Amniotic stem cell (primary cell): ENCODE measurements around the gene PNPLA8.
"Not testable (repeated sequence)": the region's sequence is repeated elsewhere in the genome, so short reads cannot be mapped to it uniquely, and the experiment has no call there.

Source experiments
- DNase-seq: peaks from one replicate; lab custom pipeline; 2025; lab: John Stamatoyannopoulos, UW

The PNPLA8 gene, protein sequence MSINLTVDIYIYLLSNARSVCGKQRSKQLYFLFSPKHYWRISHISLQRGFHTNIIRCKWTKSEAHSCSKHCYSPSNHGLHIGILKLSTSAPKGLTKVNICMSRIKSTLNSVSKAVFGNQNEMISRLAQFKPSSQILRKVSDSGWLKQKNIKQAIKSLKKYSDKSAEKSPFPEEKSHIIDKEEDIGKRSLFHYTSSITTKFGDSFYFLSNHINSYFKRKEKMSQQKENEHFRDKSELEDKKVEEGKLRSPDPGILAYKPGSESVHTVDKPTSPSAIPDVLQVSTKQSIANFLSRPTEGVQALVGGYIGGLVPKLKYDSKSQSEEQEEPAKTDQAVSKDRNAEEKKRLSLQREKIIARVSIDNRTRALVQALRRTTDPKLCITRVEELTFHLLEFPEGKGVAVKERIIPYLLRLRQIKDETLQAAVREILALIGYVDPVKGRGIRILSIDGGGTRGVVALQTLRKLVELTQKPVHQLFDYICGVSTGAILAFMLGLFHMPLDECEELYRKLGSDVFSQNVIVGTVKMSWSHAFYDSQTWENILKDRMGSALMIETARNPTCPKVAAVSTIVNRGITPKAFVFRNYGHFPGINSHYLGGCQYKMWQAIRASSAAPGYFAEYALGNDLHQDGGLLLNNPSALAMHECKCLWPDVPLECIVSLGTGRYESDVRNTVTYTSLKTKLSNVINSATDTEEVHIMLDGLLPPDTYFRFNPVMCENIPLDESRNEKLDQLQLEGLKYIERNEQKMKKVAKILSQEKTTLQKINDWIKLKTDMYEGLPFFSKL

DNA sequence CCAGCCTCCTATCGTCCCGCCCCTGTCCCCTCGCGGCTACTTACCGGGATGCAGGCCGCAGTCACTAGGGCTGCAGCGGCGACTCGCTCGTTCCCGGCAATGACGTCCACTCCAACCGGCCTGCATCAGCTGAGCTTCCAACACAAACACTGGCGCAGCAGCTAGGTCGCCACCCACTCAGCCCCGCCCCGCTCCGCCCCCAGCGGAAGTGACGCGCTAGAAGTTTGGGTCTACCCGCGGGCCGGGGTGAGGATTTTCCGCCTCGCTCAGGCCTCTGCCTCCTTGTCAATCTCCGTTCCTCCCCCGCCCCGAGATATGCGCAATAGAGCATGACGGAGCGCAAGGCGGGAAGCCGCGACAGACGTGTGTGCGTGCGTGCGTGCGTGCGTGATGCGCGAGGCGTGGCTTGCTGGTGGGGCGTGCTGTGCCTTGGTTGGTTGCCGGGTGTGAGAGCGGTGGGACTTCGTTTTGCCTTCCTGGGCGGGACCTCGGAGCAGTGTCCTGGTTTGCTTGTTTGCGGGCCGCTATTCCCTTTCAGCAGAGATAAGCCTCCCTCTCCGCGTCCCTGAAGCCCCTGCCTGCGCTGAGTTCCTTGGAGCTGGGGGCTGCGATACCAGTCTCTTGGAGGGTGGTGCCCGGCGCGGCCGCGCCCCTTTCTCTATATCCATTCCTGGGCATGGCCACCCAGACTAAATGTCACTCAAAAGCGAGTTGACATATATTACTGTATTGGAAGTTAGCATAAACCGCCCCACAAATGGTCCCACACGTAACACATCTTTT is at the start of gene PNPLA8:
PNPLA8 (minus strand) TSS at position 151 of the 783 bp plus-strand sequence. CDS start 10,644 bp downstream, outside the sequence.
- peak; percentile 97 for DNase-seq

DNA sequence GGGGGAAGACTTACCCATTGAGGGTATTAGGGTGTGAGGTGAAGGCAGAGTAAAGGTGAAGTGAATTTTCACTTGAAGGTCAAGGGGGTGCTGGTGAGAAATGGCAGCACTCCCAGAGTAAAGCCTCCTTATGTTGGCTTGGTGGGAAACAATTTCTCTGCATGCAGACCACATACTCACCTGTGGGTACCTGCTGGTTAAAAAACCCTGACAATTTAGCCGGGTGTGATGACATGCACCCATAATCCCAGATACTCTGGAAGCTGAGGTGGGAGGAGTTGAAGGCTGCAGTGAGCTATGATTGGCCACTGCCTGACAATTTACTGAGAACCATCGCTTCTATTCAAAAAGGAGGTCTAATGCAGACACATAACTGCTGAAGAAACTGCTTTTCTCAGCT is 49.2 kb upstream of the PNPLA8 start:
- no peak for DNase-seq

DNA sequence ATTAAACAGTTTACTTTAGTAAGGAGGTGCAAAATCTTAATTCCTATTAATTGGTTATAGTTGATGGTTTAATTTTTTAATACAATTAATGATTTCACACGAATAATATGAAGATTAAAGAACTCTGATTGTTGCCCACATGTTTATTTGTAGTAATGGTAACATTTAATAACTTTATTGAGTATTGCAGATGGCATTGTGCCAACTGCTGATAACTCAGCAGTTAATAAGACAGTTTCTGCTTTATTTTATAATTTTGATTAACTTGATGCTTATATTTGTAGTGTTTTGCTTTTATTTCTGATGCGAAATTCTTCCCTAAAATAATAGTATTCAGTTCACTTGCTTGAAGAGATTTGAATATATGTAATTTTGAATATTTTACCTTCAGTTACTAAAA is 46.5 kb upstream of the PNPLA8 start:
- DNase-seq = no peak

DNA sequence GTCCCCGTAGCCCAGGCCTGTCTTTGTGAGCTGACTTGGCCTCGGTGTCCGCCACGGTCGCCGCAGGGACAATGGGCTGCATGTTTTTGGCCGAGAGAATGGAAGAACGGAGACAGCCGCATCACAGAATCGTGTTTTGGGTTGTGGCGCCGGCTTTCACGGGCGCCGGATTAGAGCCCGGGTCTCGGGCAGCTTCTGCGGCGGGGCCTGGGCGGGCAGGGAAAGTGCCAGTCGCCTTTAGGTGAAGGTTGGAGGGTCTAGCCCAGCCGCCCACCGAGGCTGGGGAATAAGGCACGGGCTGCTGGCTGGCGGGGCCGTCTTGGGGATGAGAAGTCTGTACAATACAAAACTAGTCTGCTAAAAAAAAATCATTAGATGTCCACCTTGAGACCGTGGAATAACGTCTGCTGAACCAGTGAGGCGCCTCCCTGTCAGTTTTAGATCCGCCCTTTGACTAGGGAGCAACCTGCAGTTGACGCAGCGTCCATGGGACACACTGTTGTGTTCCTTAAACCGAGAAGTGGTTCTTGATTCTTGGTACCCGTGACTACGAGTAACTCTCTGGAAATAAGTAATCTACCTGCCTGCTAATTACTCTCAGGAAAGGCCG is 44.3 kb upstream of the PNPLA8 start:
- DNase-seq = peak; percentile 21

DNA sequence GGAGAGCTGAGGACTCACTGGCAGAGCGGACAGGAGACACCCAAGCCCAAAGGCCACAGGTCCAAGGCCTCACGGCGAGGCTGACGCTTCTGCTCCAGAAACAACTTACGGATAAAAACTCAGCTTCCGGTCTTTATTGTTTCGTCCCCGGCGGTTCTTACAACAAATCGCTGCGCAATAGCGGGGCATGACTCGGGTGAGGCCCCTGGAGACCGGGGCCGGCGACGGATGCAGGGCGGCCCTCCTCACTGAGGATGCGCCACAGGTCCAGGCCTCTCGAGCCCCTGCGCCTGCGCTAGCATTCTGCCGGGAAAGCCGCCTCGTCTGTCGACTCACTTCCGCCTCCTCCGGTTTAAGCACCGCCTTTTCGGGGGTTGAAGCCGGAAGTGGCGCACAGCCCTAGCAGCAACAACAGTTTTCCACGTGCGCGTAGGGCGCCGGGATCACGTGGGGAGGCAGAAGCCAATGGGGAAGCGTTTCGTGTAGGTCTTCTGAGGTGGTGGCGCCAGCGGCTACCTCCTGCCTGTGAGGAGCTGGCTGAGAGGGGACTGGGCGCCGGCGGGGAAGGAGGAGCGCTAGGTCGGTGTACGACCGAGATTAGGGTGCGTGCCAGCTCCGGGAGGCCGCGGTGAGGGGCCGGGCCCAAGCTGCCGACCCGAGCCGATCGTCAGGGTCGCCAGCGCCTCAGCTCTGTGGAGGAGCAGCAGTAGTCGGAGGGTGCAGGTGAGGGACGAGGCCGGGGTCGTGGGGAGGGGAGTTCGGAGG is 43.6 kb upstream of the PNPLA8 start, which contains the start of the genes DNAJB9 and THAP5:
DNAJB9 (plus strand) TSS at position 494 of the 765 bp plus-strand sequence. CDS start 1,853 bp downstream, outside the sequence.
THAP5 (minus strand) TSS at position 326 of the 765 bp plus-strand sequence; CDS start at position 189, 137 bp downstream.
- DNase-seq = peak; percentile 96

DNA sequence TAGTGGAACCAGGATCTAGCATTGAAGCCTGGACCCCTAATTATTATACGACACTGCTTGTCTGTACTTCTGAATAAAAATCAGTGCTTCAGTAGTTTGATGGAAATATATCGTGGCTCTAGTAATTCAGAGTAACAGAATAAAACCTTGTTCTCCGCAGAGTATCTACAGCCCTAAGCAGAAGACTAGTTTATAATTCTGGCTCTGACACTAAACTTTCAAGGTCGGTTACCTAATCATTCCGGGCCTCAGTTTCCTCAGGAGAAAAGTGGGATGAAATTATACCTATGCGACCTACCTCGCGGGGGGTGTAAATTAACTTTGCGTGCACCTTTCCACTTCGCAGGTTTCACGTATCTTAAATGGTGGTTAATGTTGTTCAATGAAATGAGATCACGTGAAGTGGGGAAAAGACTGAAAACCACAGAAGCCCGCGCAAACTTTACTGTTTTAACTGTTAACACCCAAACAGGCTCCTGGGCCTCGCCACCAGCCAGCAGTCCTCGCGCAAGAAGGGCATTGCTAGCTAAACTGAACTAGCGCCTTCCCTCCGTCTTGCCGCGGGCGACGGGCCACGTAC is 43.0 kb upstream of the PNPLA8 start:
- DNase-seq = no peak

DNA sequence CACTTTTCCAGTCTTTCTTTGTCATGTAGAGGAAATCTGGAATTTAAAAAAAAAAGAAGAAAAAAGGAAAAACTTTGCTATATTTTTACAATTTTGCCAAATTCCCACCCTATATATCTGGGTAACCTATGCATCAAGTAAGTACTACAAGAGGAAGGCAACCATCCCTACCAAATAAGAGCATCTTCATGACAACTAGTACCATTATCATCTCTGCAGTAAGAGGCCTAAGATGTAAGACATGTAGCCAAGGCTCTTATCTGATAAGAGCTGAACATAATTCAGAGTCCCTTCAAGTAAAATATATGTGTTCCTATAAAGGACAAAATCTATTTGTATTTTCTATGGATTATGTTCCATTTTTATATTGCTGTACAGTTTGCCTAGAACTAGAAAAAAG is 40.1 kb upstream of the PNPLA8 start:
- DNase-seq = no peak

DNA sequence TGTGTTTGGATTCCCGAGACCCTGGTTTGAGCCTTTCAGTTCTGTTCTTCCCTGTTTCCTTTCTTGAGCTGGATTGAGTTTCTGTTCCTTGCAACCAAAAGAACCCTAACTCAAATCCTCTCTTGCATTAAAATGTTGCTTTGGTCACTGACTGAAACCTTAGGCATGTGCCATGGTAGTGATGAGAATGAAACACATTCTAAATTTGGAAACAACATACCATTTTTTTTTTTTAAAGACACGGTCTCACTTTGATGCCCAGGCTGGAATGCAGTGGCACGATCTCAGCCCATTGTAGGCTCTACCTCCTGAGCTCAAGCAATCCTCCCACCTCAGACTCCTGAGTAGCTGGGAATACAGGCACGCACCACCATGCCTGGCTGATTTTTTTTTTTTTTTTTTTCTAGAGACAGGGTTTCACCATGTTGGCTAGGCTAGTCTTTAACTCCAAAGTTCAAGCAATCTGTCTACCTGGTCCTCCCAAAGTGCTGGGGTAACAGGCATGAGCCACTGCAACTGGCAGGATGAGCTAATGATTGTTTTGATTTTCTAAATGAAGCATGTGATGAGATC is 35.2 kb upstream of the PNPLA8 start:
- no peak for DNase-seq

DNA sequence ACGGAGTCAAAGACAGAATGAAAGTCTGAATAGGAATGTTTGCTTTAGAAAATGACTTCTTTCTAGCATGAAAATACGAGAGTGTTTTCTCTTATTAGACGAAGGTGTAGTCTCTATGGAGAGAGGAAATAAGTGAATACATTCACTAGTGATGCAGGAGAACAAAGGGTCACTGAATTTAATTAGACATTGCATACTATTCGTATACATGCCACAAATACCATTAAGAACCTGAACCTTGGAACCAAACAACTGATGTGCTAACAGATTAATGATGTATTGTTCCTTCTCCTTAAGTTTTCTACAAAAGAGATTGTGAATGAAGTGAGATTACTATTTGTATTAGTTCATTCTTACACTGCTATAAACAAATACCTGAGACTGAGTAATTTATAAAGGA is 33.3 kb upstream of the PNPLA8 start:
- DNase-seq = no peak

DNA sequence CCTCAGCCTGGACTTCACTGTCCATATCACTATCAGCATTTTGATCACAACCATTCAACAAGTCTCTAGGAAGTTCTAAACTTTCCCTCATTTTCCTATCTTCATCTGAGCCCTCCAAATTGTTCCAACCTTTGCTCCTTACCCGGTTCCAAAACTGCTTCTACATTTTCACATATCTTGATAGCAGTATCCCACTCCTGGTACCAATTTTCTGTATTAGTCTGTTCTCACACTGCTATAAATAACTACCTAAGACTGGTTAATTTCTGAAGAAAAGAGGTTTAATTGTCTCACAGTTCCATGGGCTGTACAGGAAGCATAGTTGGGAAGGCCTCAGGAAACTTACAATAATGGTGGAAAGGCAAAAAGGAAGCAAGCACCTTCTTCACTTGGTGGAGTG is 31.7 kb upstream of the PNPLA8 start:
- no peak for DNase-seq

DNA sequence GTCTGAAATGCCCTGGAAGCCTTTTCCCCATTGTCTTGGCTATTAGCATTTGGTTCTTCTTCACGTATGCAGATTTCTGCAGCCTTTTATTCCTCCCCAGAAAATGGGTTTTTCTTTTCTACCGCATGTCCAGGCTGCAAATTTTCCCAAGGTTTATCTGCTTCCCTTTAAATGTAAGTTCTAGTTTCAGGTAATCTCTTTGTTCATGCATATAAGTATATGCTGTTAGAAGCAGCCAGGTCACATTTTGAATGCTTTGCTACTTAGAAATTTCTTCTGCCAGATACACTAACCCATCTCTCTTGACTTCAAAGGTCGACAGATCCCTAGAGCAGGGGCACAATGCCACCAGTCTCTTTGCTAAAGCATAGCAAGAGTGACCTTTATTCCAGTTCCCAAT is 31.3 kb upstream of the PNPLA8 start:
- no peak for DNase-seq

DNA sequence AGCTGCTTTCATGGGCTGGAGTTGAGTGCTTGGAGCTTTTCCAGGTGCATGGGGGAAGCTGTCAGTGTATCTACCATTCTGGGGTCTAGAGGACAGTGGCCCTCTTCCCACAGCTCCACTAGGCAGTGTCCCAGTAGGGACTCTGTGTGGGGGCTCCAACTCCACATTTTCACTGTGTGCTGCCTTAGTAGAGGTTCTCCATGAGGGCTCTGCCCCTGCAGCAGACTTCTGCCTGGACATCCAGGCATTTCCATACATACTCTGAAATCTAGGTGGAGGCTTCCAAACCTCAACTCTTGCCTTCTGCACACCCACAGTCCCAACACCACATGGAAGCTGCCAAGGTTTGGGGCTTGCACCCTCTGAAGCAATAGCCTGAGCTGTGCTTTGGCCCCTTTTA is 30.7 kb upstream of the PNPLA8 start:
- not testable (repeated sequence) for DNase-seq

DNA sequence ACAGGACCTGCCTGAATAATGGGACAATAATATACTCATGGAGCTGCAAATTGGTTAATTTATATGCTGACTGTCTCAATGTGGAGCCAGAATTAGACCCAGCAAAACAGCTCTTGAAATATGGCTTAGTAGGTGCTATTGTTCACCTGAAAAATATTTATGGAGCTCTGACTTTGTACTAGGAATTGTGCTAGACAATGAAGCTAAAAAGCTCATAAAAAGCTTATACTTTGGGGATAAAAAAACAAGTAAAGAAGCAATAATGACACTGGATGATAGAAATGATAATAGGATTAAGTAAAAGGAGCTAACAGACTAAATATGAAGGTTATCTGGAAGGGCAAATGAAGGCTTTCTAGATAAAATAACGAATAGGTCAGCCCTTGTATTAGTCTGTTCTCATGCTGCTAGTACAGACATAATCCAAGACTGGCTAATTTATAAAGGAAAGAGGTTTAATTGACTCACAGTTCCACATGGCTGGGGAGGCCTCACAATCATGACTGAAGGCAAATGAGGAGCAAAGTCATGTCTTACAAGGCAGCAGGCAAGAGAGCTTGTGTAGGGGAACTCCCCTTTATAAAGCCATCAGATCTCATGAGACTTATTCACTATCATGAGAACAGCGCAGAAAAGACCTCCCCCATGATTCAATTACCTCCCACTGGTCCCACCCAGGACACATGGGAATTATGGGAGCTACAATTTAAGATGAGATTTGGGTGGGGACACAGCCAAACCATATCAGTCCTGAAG is 22.4 kb upstream of the PNPLA8 start:
- DNase-seq = not testable (repeated sequence)

DNA sequence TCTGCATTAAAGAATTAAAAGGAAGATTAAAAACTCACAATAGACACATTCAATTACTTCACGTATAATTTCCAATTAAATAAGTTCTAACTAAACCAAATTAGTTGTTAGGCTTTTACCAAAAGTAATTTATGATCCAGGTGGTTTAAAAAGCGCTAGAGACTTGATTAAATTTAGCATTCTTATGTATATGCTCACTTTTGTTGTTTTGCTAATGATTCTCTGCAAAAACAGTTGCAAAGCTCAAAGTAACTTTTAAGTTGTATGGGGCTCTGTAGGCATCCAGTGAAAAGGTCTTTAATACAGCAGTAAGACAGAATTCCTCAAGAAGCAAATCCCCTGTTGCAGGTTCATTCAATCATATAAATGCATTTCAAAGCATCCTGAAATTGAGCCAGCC is 15.5 kb upstream of the PNPLA8 start:
- no peak for DNase-seq

DNA sequence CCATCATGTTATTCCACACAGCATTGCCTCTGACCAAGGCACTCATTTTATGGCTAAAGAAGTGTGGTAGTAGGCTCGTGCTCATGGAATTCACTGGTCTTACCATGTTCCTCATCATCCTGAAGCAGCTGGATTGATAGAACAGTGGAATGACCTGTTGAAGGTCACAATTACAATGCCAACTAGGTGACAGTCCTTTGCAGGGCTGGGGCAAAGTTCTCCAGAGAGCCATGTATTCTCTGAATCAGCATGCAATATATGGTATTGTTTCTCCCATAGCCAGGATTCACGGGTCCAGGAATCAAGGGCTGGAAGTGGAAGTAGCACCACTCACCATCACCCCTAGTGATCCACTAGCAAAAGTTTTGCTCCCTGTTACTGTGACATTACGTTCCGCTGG is 12.8 kb upstream of the PNPLA8 start:
- DNase-seq = not testable (repeated sequence)

DNA sequence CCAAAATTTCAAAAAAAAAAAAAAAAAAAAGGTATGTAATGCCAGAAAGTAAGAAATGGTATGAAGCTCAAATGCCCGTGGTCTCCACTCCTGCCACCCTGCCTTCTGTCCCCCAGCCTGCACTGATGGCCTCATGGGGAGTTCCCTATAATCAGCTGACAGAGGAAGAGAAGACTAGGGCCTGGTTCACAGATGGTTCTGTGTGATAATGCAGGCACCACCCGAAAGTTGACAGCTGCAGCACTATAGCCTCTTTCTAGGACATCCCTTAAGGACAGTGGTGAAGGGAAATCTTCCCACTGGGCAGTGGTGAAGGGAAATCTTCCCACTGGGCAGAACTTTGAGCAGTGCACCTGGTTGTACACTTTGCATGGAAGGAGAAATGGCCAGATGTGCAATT is 12.3 kb upstream of the PNPLA8 start:
- DNase-seq = not testable (repeated sequence)

DNA sequence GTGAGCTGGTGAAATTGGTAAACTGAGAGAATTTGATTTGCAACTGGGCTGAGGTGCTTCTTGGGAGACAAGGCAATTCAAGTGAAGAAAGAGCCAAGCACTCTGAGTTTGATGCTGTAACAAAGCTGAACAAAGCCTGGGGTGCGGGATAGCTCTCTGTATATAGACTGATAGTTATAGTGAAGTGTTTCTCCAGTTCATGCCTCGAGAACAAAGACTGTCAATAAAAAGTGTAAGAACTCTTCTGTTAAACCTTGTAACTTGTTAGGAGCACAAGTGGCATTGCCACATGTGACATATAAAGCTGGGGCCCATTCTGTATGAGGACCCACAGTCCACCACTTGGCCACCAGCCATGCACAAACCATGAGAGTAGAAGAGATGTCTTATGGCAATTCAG is 11.3 kb upstream of the PNPLA8 start:
- DNase-seq = no peak

DNA sequence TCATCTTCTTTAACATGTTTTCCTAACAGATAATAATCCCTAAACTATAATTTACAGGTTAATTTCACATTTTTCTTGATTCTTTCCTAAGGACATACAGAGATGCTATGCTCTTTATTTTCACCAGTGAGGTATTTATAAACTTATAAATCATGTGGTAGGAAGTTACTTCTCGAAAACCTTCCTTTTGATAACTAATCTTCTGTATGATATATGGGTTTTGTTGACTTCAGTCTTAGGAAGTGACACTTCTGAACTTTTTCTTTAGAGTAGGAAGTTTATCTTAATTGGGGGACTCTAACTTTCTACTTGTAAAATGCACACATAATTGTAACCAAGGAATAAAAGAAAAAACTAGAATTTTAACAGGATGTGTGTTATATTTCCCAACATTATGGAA is 9.8 kb upstream of the PNPLA8 start:
- DNase-seq = no peak

DNA sequence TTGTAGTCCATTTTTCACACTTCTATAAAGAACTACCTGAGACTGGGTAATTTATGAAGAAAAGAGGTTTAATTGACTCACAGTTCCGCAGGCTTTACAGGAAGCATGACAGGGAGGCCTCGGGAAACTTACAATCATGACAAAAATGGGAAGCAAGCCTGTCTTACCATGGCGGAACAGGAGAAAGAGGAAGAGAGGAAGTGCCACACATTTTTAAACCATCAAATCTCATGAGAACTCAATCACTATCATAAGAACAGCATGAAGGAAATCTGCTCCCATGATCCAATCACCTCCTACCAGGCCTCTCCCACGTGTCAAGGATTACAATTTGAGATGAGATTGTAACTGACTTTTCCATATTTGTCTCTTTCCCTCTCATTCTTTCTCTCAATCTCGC is 9.3 kb upstream of the PNPLA8 start:
- DNase-seq = no peak

DNA sequence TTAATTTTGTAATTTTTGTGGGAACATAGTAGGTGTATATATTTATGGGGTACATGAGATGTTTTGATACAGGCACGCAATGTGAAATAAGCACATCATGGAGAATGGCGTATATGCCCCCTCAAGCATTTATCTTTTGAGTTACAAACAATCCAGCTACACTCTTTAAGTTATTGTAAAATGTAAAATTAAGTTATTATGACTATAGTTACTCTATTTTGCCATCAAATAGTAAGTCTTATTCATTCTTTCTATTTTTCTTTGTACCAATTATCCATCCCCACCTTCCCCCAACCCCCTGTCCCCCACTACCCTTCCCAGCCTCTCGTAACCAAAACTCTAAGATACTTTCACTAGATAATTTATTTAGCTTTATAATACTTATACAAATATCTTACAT is 7.8 kb upstream of the PNPLA8 start:
- no peak for DNase-seq
